HEK293 (cell line): Measurements from ENCODE around the gene NANOS3.

Source experiments
- ZNF274 ChIP-seq, 2 experiments: fragments of 200-500 bp in 1 of 2; fragments of 450-650 bp in 1 of 2; sonication (Bioruptor generic) in 1 of 2; formaldehyde crosslinking in 1 of 2; IDR thresholded peaks; 2 replicates each; pipeline versions ENCODE4 v1.5.1 to v1.6.1; 2014 to 2016; ENCODE audit warnings: borderline replicate concordance in 1 of 2, inconsistent platforms in 1 of 2, low read length in 1 of 2, missing biosample characterization in 1 of 2, missing genetic modification characterization in 1 of 2
- ZNF391 ChIP-seq: fragments of 450-650 bp; formaldehyde crosslinking; IDR thresholded peaks from 2 replicates; pipeline ENCODE4 v1.5.1; 2016; ENCODE audit warnings: low read depth, missing biosample characterization, missing genetic modification characterization, borderline replicate concordance
- ZNF398 ChIP-seq: fragments of 450-650 bp; formaldehyde crosslinking; IDR thresholded peaks from 2 replicates; pipeline ENCODE4 v1.5.1; 2017; ENCODE audit warnings: missing biosample characterization, missing genetic modification characterization
- TF ChIP-seq, protein P1 (sequence below): fragments of 450-650 bp; formaldehyde crosslinking; IDR thresholded peaks from 2 replicates; pipeline ENCODE4 v1.5.1; 2016; ENCODE audit warnings: missing biosample characterization, missing genetic modification characterization

GRCh38 chr19:13887018-13887436 is 10.1 kb downstream of the NANOS3 start:
- TF ChIP-seq ZNF391 (tag by site-specific recombination) (no peak), ZNF398 (tag by site-specific recombination) (no peak), ZNF274 (IDR thresholded peaks at IDR 0.05; ENCODE audit: low read length) (no peak), ZNF274 (tag by site-specific recombination; IDR thresholded peaks at IDR 0.05; ENCODE audit: borderline replicate concordance) (no peak)
- TF ChIP-seq, protein P1, sequence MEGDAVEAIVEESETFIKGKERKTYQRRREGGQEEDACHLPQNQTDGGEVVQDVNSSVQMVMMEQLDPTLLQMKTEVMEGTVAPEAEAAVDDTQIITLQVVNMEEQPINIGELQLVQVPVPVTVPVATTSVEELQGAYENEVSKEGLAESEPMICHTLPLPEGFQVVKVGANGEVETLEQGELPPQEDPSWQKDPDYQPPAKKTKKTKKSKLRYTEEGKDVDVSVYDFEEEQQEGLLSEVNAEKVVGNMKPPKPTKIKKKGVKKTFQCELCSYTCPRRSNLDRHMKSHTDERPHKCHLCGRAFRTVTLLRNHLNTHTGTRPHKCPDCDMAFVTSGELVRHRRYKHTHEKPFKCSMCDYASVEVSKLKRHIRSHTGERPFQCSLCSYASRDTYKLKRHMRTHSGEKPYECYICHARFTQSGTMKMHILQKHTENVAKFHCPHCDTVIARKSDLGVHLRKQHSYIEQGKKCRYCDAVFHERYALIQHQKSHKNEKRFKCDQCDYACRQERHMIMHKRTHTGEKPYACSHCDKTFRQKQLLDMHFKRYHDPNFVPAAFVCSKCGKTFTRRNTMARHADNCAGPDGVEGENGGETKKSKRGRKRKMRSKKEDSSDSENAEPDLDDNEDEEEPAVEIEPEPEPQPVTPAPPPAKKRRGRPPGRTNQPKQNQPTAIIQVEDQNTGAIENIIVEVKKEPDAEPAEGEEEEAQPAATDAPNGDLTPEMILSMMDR (tag by site-specific recombination), result no peak
